ENCODE measurements around the gene FKBP1A.

FKBP1A gene

GRCh38 chr20:1325173-1326030 is 67.5 kb downstream of the FKBP1A start:
- H3K36me3 ChIP-seq (ENCODE audit: control insufficient read depth, low read depth, low read length), result no peaks in the 10 kb centered on the region
- H3K9me3 ChIP-seq (ENCODE audit: control insufficient read depth, low read depth, low read length), result no peaks in the 10 kb centered on the region
- H3K4me3 ChIP-seq (ENCODE audit: low read length), result peak overlapping the region; percentile 96
- H3K27ac ChIP-seq (ENCODE audit: low read length), result peak overlapping the region; percentile 94
- H3K9ac ChIP-seq (ENCODE audit: low read length), result peak overlapping the region; percentile 99
- H3K4me1 ChIP-seq (ENCODE audit: control insufficient read depth, low read depth, low read length), result peaks cover 11% of the 10 kb centered on the region
- H3K27me3 ChIP-seq (ENCODE audit: control insufficient read depth, insufficient read depth, low read length), result no peaks in the 10 kb centered on the region

GRCh38 chr20:1324598-1325172 is 68.2 kb downstream of the FKBP1A start:
- peaks cover 11% of the 10 kb centered on the region for H3K4me1 ChIP-seq (ENCODE audit: control insufficient read depth, low read depth, low read length)
- H3K9ac ChIP-seq (ENCODE audit: low read length), result peak overlapping the region; percentile 99
- peak overlapping the region; percentile 96 for H3K4me3 ChIP-seq (ENCODE audit: low read length)
- H3K27me3 ChIP-seq (ENCODE audit: control insufficient read depth, insufficient read depth, low read length), result no peaks in the 10 kb centered on the region
- H3K9me3 ChIP-seq (ENCODE audit: control insufficient read depth, low read depth, low read length), result no peaks in the 10 kb centered on the region
- peak overlapping the region; percentile 94 for H3K27ac ChIP-seq (ENCODE audit: low read length)
- no peaks in the 10 kb centered on the region for H3K36me3 ChIP-seq (ENCODE audit: control insufficient read depth, low read depth, low read length)

GRCh38 chr20:1323830-1324597 is 68.8 kb downstream of the FKBP1A start:
- no peak overlapping the region for H3K9ac ChIP-seq (ENCODE audit: low read length)
- no peak overlapping the region for H3K4me3 ChIP-seq (ENCODE audit: low read length)
- no peaks in the 10 kb centered on the region for H3K27me3 ChIP-seq (ENCODE audit: control insufficient read depth, insufficient read depth, low read length)
- H3K4me1 ChIP-seq (ENCODE audit: control insufficient read depth, low read depth, low read length), result peaks cover 11% of the 10 kb centered on the region
- no peaks in the 10 kb centered on the region for H3K9me3 ChIP-seq (ENCODE audit: control insufficient read depth, low read depth, low read length)
- H3K36me3 ChIP-seq (ENCODE audit: control insufficient read depth, low read depth, low read length), result no peaks in the 10 kb centered on the region
- H3K27ac ChIP-seq (ENCODE audit: low read length), result no peak overlapping the region

DNA sequence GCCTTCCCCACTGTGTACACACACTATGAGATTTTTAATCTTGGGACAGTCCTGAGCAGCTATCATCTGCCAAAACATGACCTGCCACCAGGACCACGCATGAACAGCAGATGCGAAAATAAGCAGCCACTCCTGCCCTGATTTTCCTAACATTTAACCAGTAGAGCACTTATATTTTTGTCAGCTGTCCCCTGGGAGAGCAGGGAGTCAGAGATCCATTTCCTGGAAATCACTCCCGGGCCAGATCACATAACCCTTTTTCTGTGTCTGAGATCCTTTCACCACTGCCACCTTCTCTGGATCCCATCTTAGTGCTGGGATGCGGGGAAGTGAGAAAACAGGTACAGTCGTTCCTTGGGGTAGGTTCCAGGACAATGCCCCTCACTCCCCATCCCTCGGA is 69.6 kb downstream of the FKBP1A start:
- no peak overlapping the region for H3K9ac ChIP-seq (ENCODE audit: low read length)
- H3K4me1 ChIP-seq (ENCODE audit: control insufficient read depth, low read depth, low read length), result peaks cover 11% of the 10 kb centered on the region
- H3K27me3 ChIP-seq (ENCODE audit: control insufficient read depth, insufficient read depth, low read length), result no peaks in the 10 kb centered on the region
- H3K4me3 ChIP-seq (ENCODE audit: low read length), result no peak overlapping the region
- H3K36me3 ChIP-seq (ENCODE audit: control insufficient read depth, low read depth, low read length), result no peaks in the 10 kb centered on the region
- no peaks in the 10 kb centered on the region for H3K9me3 ChIP-seq (ENCODE audit: control insufficient read depth, low read depth, low read length)
- H3K27ac ChIP-seq (ENCODE audit: low read length), result no peak overlapping the region

DNA sequence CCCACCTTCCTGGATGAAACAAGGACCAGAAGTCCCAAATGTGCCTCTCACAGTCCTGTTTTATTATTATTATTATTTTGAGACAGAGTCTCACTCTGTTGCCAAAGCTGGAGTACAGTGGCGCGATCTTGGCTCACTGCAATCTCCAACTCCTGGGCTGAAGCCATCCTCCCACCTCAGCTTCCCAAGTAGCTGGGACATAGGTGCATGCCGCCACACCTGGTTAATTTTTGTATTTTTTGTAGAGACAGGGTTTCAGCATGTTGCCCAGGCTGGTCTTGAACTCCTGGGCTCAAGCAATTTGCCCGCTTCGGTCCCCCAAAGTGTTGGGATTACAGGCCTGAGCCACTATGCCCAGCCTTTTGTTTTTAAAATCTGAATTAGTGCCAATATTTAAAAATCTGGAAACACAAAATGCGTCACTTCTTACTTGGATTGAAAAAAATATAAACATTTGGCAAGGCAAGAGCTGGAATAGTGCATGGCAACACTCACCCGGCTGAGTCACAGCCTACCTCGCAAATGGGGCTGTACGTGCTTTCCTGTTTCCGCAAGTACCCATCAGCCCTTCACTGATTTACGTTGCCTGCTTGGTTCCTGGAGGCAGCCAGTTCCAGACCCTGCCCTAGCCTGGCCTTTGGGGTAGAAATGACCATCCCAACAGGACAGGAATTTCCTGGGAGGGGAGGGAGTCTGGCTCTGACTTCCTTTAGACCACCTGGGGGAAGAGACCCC is 70.2 kb downstream of the FKBP1A start:
- Histone ChIP-seq H3K9ac (ENCODE audit: low read length) (no peak overlapping the region), H3K36me3 (ENCODE audit: control insufficient read depth, low read depth, low read length) (no peaks in the 10 kb centered on the region), H3K27me3 (ENCODE audit: control insufficient read depth, insufficient read depth, low read length) (no peaks in the 10 kb centered on the region), H3K4me3 (ENCODE audit: low read length) (no peak overlapping the region), H3K9me3 (ENCODE audit: control insufficient read depth, low read depth, low read length) (no peaks in the 10 kb centered on the region), H3K4me1 (ENCODE audit: control insufficient read depth, low read depth, low read length) (peaks cover 11% of the 10 kb centered on the region), H3K27ac (ENCODE audit: low read length) (no peak overlapping the region)

DNA sequence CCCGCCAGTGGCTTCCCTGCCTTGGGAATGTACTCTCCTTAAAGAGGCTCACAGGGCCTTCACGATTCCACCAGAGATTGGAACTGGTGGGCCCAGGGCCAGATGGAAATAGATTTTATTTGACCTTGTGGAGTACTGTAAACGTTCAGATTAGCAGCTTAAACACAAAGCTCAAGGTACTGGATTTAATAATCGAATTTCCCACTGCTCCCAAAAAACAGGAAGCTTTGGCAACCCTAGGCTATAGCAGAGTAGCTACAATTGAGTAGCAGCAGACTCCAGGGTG is 71.3 kb downstream of the FKBP1A start:
- Histone ChIP-seq H3K27me3 (ENCODE audit: control insufficient read depth, insufficient read depth, low read length) (no peaks in the 10 kb centered on the region), H3K4me3 (ENCODE audit: low read length) (no peak overlapping the region), H3K9me3 (ENCODE audit: control insufficient read depth, low read depth, low read length) (no peaks in the 10 kb centered on the region), H3K36me3 (ENCODE audit: control insufficient read depth, low read depth, low read length) (no peaks in the 10 kb centered on the region), H3K9ac (ENCODE audit: low read length) (no peak overlapping the region), H3K4me1 (ENCODE audit: control insufficient read depth, low read depth, low read length) (peaks cover 9% of the 10 kb centered on the region), H3K27ac (ENCODE audit: low read length) (no peak overlapping the region)

DNA sequence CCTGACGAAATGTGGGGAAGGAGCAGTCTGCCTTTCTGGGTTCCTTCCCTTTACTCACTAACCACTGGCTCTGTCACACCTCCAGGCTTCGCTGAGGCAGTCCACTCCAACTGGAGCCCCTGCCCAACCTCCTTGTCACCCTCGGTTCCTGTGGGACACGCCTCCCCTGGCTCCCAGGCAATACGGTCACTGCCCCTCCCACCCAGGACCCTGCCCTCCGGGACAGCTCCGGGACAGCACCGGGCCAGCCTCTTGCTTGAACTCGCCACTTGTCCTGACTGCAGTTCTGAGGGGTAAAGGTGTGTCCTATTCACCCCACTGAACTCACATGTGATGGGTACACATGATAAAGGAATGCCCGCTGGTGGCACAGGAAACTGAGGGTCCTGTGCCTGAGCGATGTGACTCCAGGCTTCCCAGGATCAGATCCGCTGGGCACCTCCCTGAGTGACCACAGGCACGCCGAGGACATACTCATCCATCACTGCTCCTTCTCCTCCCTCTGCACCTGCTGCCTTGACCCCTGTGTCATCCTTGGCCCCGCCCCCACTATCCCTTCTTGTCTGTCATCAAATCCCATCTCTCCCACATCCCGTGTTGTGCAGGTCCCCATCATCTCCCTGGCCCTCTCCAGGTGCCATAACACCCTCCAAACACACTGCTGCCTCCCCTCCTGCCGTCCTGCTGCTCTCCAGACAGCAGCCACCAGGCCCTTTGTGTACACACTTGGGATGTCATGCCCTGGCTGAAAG is 71.8 kb downstream of the FKBP1A start:
- Histone ChIP-seq H3K9ac (ENCODE audit: low read length) (no peak overlapping the region), H3K9me3 (ENCODE audit: control insufficient read depth, low read depth, low read length) (no peaks in the 10 kb centered on the region), H3K4me3 (ENCODE audit: low read length) (no peak overlapping the region), H3K27ac (ENCODE audit: low read length) (no peak overlapping the region), H3K27me3 (ENCODE audit: control insufficient read depth, insufficient read depth, low read length) (no peaks in the 10 kb centered on the region), H3K4me1 (ENCODE audit: control insufficient read depth, low read depth, low read length) (peaks cover 4% of the 10 kb centered on the region), H3K36me3 (ENCODE audit: control insufficient read depth, low read depth, low read length) (no peaks in the 10 kb centered on the region)

DNA sequence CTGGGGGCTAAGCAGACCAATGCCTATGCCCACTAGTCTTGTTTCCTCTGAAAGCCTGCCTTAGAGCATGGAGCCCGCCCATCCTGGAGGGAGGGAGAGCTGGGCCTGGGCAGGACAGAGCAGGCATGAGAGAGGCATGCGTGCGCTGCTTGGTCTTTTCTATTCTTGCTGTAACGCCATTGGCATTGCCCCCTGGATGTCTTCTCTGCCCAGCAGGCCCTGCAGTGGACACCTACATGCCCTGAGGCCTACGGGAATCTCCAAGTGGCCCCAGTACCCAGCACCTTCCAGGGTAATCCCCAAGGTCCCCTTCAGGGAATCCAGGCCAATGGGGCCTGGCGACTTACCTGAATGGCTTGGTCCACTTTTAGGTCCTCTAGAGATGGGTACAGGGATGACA is 72.8 kb downstream of the FKBP1A start:
- no peak overlapping the region for H3K4me3 ChIP-seq (ENCODE audit: low read length)
- H3K4me1 ChIP-seq (ENCODE audit: control insufficient read depth, low read depth, low read length), result peaks cover 4% of the 10 kb centered on the region
- no peaks in the 10 kb centered on the region for H3K36me3 ChIP-seq (ENCODE audit: control insufficient read depth, low read depth, low read length)
- no peaks in the 10 kb centered on the region for H3K27me3 ChIP-seq (ENCODE audit: control insufficient read depth, insufficient read depth, low read length)
- H3K9ac ChIP-seq (ENCODE audit: low read length), result no peak overlapping the region
- no peak overlapping the region for H3K27ac ChIP-seq (ENCODE audit: low read length)
- H3K9me3 ChIP-seq (ENCODE audit: control insufficient read depth, low read depth, low read length), result no peaks in the 10 kb centered on the region

GRCh38 chr20:1319462-1319861 is 73.4 kb downstream of the FKBP1A start:
- no peak overlapping the region for H3K27ac ChIP-seq (ENCODE audit: low read length)
- no peaks in the 10 kb centered on the region for H3K9me3 ChIP-seq (ENCODE audit: control insufficient read depth, low read depth, low read length)
- no peak overlapping the region for H3K9ac ChIP-seq (ENCODE audit: low read length)
- H3K4me3 ChIP-seq (ENCODE audit: low read length), result no peak overlapping the region
- no peaks in the 10 kb centered on the region for H3K27me3 ChIP-seq (ENCODE audit: control insufficient read depth, insufficient read depth, low read length)
- H3K4me1 ChIP-seq (ENCODE audit: control insufficient read depth, low read depth, low read length), result no peaks in the 10 kb centered on the region
- H3K36me3 ChIP-seq (ENCODE audit: control insufficient read depth, low read depth, low read length), result no peaks in the 10 kb centered on the region

DNA sequence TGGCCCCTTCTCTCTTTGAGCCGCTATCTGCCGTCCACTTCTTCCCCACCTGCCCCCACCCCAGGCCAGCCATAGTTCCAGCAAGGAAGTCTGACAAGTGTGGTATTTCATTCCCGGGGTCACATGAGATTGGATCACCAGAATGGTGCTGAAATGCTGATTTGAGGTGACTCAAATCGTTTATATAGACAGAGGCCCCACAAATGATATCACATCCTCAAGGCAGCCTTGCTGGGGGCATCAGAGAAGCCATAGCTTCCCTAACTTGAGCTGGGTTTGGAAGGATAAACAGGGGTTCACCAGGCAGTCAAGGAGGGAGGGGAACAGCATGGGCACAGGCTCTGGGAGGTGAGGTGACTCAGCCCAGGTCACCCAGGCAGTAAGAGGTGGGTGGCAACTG is 73.8 kb downstream of the FKBP1A start:
- no peaks in the 10 kb centered on the region for H3K27me3 ChIP-seq (ENCODE audit: control insufficient read depth, insufficient read depth, low read length)
- H3K4me3 ChIP-seq (ENCODE audit: low read length), result no peak overlapping the region
- H3K9me3 ChIP-seq (ENCODE audit: control insufficient read depth, low read depth, low read length), result no peaks in the 10 kb centered on the region
- no peak overlapping the region for H3K9ac ChIP-seq (ENCODE audit: low read length)
- no peaks in the 10 kb centered on the region for H3K4me1 ChIP-seq (ENCODE audit: control insufficient read depth, low read depth, low read length)
- H3K36me3 ChIP-seq (ENCODE audit: control insufficient read depth, low read depth, low read length), result no peaks in the 10 kb centered on the region
- no peak overlapping the region for H3K27ac ChIP-seq (ENCODE audit: low read length)

Data from iPS-18a (cell line).